Right lobe of liver (tissue), 6 donors: ENCODE measurements around the gene P4HA1. TPM values are rescaled to one million over a fixed set of nuclear protein-coding genes. Genes with fewer than 3 reads are reported as not detected.
A peak's percentile ranks its signal among the peaks of the same experiment; 100 is the strongest.

Experiments
- ATAC-seq, 4 donors: fragments of 200-7000 bp; cut with Tn5 transposase; one replicate each; pipeline ENCODE4 v1.9.1; 2020; ENCODE audit warnings: mild to moderate bottlenecking in 4 of 4, moderate library complexity in 4 of 4
- DNase-seq, 3 donors: peaks; one replicate each; pipeline ENCODE4 v3.0.0-alpha.2; 2020
- H3K27ac ChIP-seq, 3 donors: fragments of 200-600 bp; one replicate each; pipeline ENCODE4 v1.8.0; 2022
- H3K27me3 ChIP-seq, 2 donors: fragments of 200-600 bp; one replicate each; pipeline ENCODE4 v1.8.0; 2022
- H3K36me3 ChIP-seq, 4 donors: fragments of 200-600 bp; sonication (generic) in 1 of 4; one replicate each; pipeline versions ENCODE4 v1.5.1 to v1.8.0; 2017 to 2022; ENCODE audit warnings: control low read depth in 1 of 4
- H3K4me1 ChIP-seq, 4 donors: fragments of 200-600 bp; sonication (generic) in 1 of 4; one replicate each; pipeline versions ENCODE4 v1.5.1 to v1.8.0; 2017 to 2022; ENCODE audit warnings: control low read depth in 1 of 4
- H3K4me3 ChIP-seq, 3 donors: fragments of 200-600 bp; one replicate each; pipeline ENCODE4 v1.8.0; 2022
- H3K9me3 ChIP-seq, 4 donors: fragments of 200-600 bp; sonication (generic) in 1 of 4; one replicate each; pipeline versions ENCODE4 v1.5.1 to v1.8.0; 2017 to 2022; ENCODE audit warnings: control low read depth in 1 of 4
- POLR2A ChIP-seq: fragments of 450-650 bp; IDR thresholded peaks from one replicate; pipeline ENCODE4 v1.6.1; 2017; ENCODE audit warnings: antibody characterized with exemption, mild to moderate bottlenecking
- WGBS: methylation state at CpG from one replicate; pipeline ENCODE4 v1.1.6; 2018; ENCODE audit warnings: low coverage, low lambda C conversion rate; ENCODE audit not compliant: insufficient coverage; ENCODE audit errors: missing lambda C conversion rate; 5-methylcytosine and 5-hydroxymethylcytosine counted together
- intact Hi-C, 2 donors: fragments of 100-400 bp; cut with DNase I; formaldehyde crosslinking; loops; one replicate each; pipeline versions ENCODE4 v1.11.2 to v1.14.1; 2022
- long read RNA-seq: library from polyadenylated mRNA; unstranded; transcript quantifications from one replicate; pipeline ENCODE4 v2.0.0, GENCODE V29; 2019
- total RNA-seq, 6 experiments: library from RNA; depleted of rRNA in 2 of 6; stranded (reverse); fragments of >200 nt in 2 of 6; fragmentation: NEBNext Ultra II Directional in 3 of 6; extraction: Animal tissue kit (Norgen Biotek cat#: 25700) in 3 of 6; gene quantifications; one replicate each; pipeline versions ENCODE4 v1.1.0 to v1.2.4, GENCODE V29; 2016 to 2023
- TF ChIP-seq, protein P1 (sequence below), 4 donors: fragments of 200-600 bp in 3 of 4; fragments of 450-650 bp in 1 of 4; IDR thresholded peaks; one replicate each; pipeline versions ENCODE4 v1.5.1 to v1.8.0; 2016 to 2022; ENCODE audit warnings: antibody characterized with exemption in 4 of 4, mild to moderate bottlenecking in 2 of 4
- donor health status: DM: no; HTN: yes; CAD: no.
- donor health status: DM: no; HTN: no; CAD: no.
- donor health status: DM: no; HTN: no; CAD: no.
- donor health status: DM: no; HTN: yes; CAD: no.
- donor health status: DM: no; HTN: yes; CAD: no.

The P4HA1 gene
- 10 to 100 TPM in 5 of 6 experiments, 1 to 10 TPM in 1; 6.2 to 67.8 (median 26.2) TPM for total RNA-seq
- long read RNA-seq, partial matches to known transcripts, result 2 of 9 reads
- long read RNA-seq, other reads (novel, unspliced or antisense), result 4 of 9 reads

DNA sequence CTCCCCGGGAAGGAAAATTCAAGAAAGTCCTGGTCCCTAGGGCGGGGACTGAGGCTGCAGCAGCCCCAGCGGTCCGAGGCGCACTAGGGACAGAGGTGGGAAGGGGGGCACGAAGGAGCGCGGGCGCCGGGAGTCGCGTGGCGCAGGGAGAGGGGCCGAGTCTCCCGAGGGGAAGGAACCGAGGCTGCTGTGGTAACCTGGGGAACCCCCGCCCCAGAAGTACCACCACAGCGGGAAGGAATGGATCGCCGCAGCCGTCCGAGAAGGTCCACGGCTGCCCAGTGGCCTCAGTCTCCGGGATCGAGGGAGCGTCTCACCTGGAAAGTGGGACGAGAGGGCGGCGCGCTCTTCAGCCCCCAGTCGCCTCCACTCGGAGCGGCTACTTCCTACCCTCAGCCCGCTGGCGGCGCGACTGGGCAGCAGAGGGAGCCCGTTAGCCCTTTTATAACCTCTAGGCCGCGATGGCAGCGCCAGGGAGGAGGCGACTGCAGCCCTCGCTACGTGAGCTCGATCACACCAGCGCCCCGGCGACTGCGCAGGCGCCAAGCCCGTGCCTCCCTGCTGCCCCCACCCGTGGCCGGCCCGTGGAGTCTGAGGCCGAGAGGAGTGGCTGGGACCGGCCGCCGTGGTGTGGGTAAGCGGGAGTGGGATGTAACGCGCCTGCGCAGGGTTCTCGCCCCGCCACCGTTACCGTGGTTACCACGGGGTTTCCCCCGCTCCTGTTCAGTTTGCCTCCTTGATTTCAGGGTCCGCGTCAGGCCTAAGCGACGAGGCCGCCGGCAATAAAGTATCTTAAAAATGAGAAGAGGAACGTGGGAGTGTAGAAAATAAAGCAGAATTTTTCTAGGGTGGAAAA, at the start of gene P4HA1:
Gene P4HA1 (minus strand): TSS at position 418 of the 856 bp plus-strand sequence. CDS start 21,983 bp downstream, outside the sequence.
- ATAC-seq, result peak; percentile 88 to 97 (median 94)
- intact Hi-C loops, result no loop called here
- peak; percentile 94 for TF ChIP-seq POLR2A
- TF ChIP-seq, protein P1, sequence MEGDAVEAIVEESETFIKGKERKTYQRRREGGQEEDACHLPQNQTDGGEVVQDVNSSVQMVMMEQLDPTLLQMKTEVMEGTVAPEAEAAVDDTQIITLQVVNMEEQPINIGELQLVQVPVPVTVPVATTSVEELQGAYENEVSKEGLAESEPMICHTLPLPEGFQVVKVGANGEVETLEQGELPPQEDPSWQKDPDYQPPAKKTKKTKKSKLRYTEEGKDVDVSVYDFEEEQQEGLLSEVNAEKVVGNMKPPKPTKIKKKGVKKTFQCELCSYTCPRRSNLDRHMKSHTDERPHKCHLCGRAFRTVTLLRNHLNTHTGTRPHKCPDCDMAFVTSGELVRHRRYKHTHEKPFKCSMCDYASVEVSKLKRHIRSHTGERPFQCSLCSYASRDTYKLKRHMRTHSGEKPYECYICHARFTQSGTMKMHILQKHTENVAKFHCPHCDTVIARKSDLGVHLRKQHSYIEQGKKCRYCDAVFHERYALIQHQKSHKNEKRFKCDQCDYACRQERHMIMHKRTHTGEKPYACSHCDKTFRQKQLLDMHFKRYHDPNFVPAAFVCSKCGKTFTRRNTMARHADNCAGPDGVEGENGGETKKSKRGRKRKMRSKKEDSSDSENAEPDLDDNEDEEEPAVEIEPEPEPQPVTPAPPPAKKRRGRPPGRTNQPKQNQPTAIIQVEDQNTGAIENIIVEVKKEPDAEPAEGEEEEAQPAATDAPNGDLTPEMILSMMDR (IDR thresholded peaks at IDR 0.05), result peak; percentile 42 to 65 (median 54)

DNA sequence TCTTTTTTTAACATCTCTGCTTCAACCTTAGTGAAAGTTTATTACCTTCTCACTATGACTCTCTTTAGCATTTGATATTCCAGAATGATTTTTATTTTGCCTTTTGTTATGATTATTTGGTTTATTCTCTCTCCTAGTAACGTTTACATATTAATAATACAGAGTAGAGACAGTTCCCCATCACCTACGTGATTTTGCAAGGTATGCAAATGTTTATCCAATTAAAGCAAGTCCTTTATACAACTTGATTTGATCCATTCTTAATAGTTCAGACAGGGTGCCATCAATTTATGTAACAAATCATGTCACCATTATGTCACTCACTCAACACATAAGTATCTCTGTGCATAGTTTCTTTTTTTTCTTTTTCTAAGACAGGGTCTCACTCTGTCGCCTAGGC, 44.9 kb upstream of the P4HA1 start:
- no peak overlapping the region for H3K4me3 ChIP-seq
- H3K36me3 ChIP-seq, result peaks cover 4 to 84% (median 19%) of the 10 kb centered on the region in 4 donors
- WGBS, result 95% methylated on average over 3 of the region's 3 CpGs
- no peaks in the 10 kb centered on the region for H3K9me3 ChIP-seq
- no peak for TF ChIP-seq POLR2A
- TF ChIP-seq, protein P1 (IDR thresholded peaks at IDR 0.05), result no peak
- no peak for DNase-seq
- H3K27ac ChIP-seq, result no peak overlapping the region
- intact Hi-C loops, result no loop called here
- H3K27me3 ChIP-seq, result no peaks in the 10 kb centered on the region
- no peaks in the 10 kb centered on the region for H3K4me1 ChIP-seq
- ATAC-seq, result no peak

More for the DNA sequence above, at the start of gene P4HA1:
- peak; percentile 100 for DNase-seq
- Histone ChIP-seq H3K27me3 (no peaks in the 10 kb centered on the region), H3K4me1 (peaks cover 0 to 12% (median 0%) of the 10 kb centered on the region in 4 donors), H3K36me3 (no peaks in the 10 kb centered on the region), H3K4me3 (peak within 1 kb of the TSS; percentile 73 to 93 (median 77)), H3K9me3 (no peaks in the 10 kb centered on the region), H3K27ac (peak within 1 kb of the TSS; percentile 95 to 100 (median 98))
- WGBS, result 0% methylated on average over 17 of the region's 75 CpGs

DNA sequence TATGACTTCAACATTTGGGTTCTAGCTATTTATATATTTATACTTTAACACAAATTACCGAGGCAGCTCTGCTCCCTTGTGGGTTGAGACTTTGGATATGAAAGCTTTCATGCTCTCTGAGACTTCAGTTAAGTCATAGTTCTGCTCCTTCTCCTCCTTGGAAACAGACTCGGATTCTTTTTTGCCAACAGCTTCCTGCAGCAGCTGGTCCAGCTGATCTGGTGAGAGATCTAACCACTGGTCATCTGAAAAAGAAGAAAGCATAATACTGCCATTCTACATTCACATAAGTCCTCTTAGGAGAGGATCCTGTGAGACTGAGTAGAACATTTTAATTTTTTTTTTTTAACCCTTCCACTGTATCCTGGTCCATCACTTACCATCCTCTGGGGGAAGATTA, 42.6 kb upstream of the P4HA1 start:
- WGBS, result 78% methylated on average over 2 of the region's 2 CpGs
- H3K4me1 ChIP-seq, result peaks cover 0 to 3% (median 0%) of the 10 kb centered on the region in 4 donors
- H3K27me3 ChIP-seq, result no peaks in the 10 kb centered on the region
- H3K4me3 ChIP-seq, result no peak overlapping the region
- ATAC-seq, result no peak
- no peak for TF ChIP-seq POLR2A
- TF ChIP-seq, protein P1 (IDR thresholded peaks at IDR 0.05), result no peak
- H3K36me3 ChIP-seq, result peaks cover 0 to 83% (median 15%) of the 10 kb centered on the region in 4 donors
- DNase-seq, result no peak
- no peak overlapping the region for H3K27ac ChIP-seq
- intact Hi-C loops, result no loop called here
- no peaks in the 10 kb centered on the region for H3K9me3 ChIP-seq

DNA sequence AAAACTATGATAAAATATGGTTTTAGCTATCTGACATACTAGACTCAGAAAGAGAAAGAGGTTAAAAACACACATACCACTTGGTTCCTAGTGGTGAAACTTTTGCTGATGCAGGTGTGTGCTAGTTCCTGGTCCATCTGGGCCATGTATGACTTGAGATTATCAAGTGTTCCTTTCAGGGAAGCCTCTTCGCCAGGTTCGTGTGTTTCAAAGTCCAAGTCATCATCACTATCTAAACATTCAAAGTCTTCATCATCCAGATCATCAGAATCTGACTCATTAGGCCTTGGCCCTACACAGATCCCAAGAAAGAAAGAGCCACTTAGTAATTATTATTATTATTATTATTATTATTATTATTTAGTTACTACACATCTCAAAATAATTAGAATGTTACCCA, 40.0 kb upstream of the P4HA1 start:
- DNase-seq, result no peak
- Histone ChIP-seq H3K27ac (no peak overlapping the region), H3K4me1 (peaks cover 0 to 28% (median 9%) of the 10 kb centered on the region in 4 donors), H3K36me3 (peaks cover 0 to 71% (median 16%) of the 10 kb centered on the region in 4 donors), H3K27me3 (no peaks in the 10 kb centered on the region), H3K9me3 (no peaks in the 10 kb centered on the region), H3K4me3 (no peak overlapping the region)
- intact Hi-C loops, result no loop called here
- WGBS, result 62% methylated on average over 2 of the region's 2 CpGs
- TF ChIP-seq, protein P1 (IDR thresholded peaks at IDR 0.05), result no peak
- no peak for TF ChIP-seq POLR2A
- no peak for ATAC-seq
